ENCODE data around the gene MTNR1A.

The MTNR1A gene

DNA sequence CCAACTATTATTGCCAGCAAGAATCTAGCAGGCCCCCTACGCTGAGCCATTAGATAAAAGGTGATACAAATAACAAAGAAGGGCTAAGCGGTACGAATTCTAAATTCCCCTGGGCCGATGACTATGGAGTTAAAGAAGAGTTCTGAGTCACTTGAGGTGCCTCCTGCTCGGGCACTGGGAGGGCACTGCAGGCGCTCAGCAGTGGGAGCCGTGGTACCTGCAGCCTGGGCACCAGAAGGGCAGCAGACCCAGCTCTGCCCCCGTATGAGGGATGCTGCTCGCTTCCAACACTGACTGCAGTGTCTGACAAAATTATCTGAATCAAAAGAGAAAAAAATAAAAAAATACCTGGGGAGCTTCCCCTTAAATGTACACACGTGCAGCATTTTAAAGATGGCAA is 44.1 kb upstream of the MTNR1A start:
- H2AFZ ChIP-seq (ENCODE audit: low read depth, low read length) = no peak overlapping the region
- no peaks in the 10 kb centered on the region for H3K27me3 ChIP-seq (ENCODE audit: insufficient read depth, low read length, poor library complexity)
- DNase-seq = no peak
- H3K4me3 ChIP-seq (ENCODE audit: low read depth in 1 of 2, low read length in 2 of 2) = no peak overlapping the region
- no peak overlapping the region for H3K4me2 ChIP-seq (ENCODE audit: insufficient read depth, low read length)
- H4K20me1 ChIP-seq (ENCODE audit: insufficient read depth, low read length) = no peaks in the 10 kb centered on the region
- no peak overlapping the region for H3K9ac ChIP-seq (ENCODE audit: low read depth, low read length)
- no peaks in the 10 kb centered on the region for H3K36me3 ChIP-seq (ENCODE audit: insufficient read depth, low read length)
- no peaks in the 10 kb centered on the region for H3K9me3 ChIP-seq (ENCODE audit: insufficient read depth, low read length, severe bottlenecking)
- TF ChIP-seq EZH2 (IDR thresholded peaks at IDR 0.05; ENCODE audit: borderline replicate concordance, low read depth, low read length, severe bottlenecking) = no peak
- TF ChIP-seq, protein P1, sequence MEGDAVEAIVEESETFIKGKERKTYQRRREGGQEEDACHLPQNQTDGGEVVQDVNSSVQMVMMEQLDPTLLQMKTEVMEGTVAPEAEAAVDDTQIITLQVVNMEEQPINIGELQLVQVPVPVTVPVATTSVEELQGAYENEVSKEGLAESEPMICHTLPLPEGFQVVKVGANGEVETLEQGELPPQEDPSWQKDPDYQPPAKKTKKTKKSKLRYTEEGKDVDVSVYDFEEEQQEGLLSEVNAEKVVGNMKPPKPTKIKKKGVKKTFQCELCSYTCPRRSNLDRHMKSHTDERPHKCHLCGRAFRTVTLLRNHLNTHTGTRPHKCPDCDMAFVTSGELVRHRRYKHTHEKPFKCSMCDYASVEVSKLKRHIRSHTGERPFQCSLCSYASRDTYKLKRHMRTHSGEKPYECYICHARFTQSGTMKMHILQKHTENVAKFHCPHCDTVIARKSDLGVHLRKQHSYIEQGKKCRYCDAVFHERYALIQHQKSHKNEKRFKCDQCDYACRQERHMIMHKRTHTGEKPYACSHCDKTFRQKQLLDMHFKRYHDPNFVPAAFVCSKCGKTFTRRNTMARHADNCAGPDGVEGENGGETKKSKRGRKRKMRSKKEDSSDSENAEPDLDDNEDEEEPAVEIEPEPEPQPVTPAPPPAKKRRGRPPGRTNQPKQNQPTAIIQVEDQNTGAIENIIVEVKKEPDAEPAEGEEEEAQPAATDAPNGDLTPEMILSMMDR (IDR thresholded peaks at IDR 0.05; ENCODE audit: borderline replicate concordance, extremely low read depth, low read length, poor library complexity, severe bottlenecking) = no peak
- H3K79me2 ChIP-seq (ENCODE audit: insufficient read depth, low read length) = no peaks in the 10 kb centered on the region
- no peak for ATAC-seq (ENCODE audit: insufficient read depth, low read depth)
- H3K27ac ChIP-seq (ENCODE audit: low read length) = no peak overlapping the region
- H3K4me1 ChIP-seq (ENCODE audit: insufficient read depth, low read length) = no peaks in the 10 kb centered on the region

DNA sequence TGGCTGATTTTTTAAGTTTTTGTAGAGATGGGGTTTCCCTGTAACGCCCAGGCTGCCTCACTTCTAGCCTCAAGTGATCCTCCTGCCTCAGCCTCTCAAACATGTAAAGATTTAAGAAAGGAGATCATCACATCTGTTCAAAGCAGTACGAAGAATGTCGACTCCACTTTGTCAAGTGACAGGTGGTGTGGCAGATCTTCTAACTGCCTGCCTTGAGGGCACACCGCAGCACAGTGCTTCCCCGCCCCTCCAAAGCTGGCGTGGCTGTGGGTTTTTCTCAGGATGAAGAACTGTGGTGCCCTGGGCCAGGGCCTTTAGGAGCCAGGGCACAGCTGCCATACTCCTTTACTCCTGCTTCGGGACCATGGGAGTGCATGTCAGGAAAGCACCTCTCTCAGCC is 43.3 kb upstream of the MTNR1A start:
- no peak overlapping the region for H2AFZ ChIP-seq (ENCODE audit: low read depth, low read length)
- ATAC-seq (ENCODE audit: insufficient read depth, low read depth) (peak; percentile 44; the same call in 1 of the 3 replicates), DNase-seq (peak; percentile 19)
- H3K4me1 ChIP-seq (ENCODE audit: insufficient read depth, low read length) = no peaks in the 10 kb centered on the region
- no peak overlapping the region for H3K27ac ChIP-seq (ENCODE audit: low read length)
- no peak overlapping the region for H3K4me3 ChIP-seq (ENCODE audit: low read depth in 1 of 2, low read length in 2 of 2)
- no peaks in the 10 kb centered on the region for H3K79me2 ChIP-seq (ENCODE audit: insufficient read depth, low read length)
- no peaks in the 10 kb centered on the region for H3K27me3 ChIP-seq (ENCODE audit: insufficient read depth, low read length, poor library complexity)
- no peaks in the 10 kb centered on the region for H3K9me3 ChIP-seq (ENCODE audit: insufficient read depth, low read length, severe bottlenecking)
- H4K20me1 ChIP-seq (ENCODE audit: insufficient read depth, low read length) = no peaks in the 10 kb centered on the region
- no peaks in the 10 kb centered on the region for H3K36me3 ChIP-seq (ENCODE audit: insufficient read depth, low read length)
- H3K9ac ChIP-seq (ENCODE audit: low read depth, low read length) = no peak overlapping the region
- TF ChIP-seq, protein P1 (IDR thresholded peaks at IDR 0.05; ENCODE audit: borderline replicate concordance, extremely low read depth, low read length, poor library complexity, severe bottlenecking) = no peak
- no peak for TF ChIP-seq EZH2 (IDR thresholded peaks at IDR 0.05; ENCODE audit: borderline replicate concordance, low read depth, low read length, severe bottlenecking)
- H3K4me2 ChIP-seq (ENCODE audit: insufficient read depth, low read length) = no peak overlapping the region

- H3K27ac ChIP-seq (ENCODE audit: low read length) = no peak overlapping the region
- no peaks in the 10 kb centered on the region for H3K79me2 ChIP-seq (ENCODE audit: insufficient read depth, low read length)
- no peaks in the 10 kb centered on the region for H3K4me1 ChIP-seq (ENCODE audit: insufficient read depth, low read length)
- no peaks in the 10 kb centered on the region for H3K27me3 ChIP-seq (ENCODE audit: insufficient read depth, low read length, poor library complexity)
- H3K4me2 ChIP-seq (ENCODE audit: insufficient read depth, low read length) = no peak overlapping the region
- no peak overlapping the region for H3K9ac ChIP-seq (ENCODE audit: low read depth, low read length)
- DNase-seq = no peak
- H3K36me3 ChIP-seq (ENCODE audit: insufficient read depth, low read length) = no peaks in the 10 kb centered on the region
- H3K4me3 ChIP-seq (ENCODE audit: low read depth in 1 of 2, low read length in 2 of 2) = no peak overlapping the region
- no peaks in the 10 kb centered on the region for H3K9me3 ChIP-seq (ENCODE audit: insufficient read depth, low read length, severe bottlenecking)
- no peaks in the 10 kb centered on the region for H4K20me1 ChIP-seq (ENCODE audit: insufficient read depth, low read length)
- no peak overlapping the region for H2AFZ ChIP-seq (ENCODE audit: low read depth, low read length)
- TF ChIP-seq EZH2 (IDR thresholded peaks at IDR 0.05; ENCODE audit: borderline replicate concordance, low read depth, low read length, severe bottlenecking) = no peak
- TF ChIP-seq, protein P1 (IDR thresholded peaks at IDR 0.05; ENCODE audit: borderline replicate concordance, extremely low read depth, low read length, poor library complexity, severe bottlenecking) = no peak
- ATAC-seq (ENCODE audit: insufficient read depth, low read depth) = no peak
These were observed 41.6 kb upstream of the MTNR1A start for GRCh38 chr4:186596850-186597390.

GRCh38 chr4:186596346-186596745 is 41.0 kb upstream of the MTNR1A start:
- Histone ChIP-seq H3K36me3 (ENCODE audit: insufficient read depth, low read length) (no peaks in the 10 kb centered on the region), H3K27ac (ENCODE audit: low read length) (no peak overlapping the region), H4K20me1 (ENCODE audit: insufficient read depth, low read length) (no peaks in the 10 kb centered on the region), H2AFZ (ENCODE audit: low read depth, low read length) (no peak overlapping the region), H3K9me3 (ENCODE audit: insufficient read depth, low read length, severe bottlenecking) (no peaks in the 10 kb centered on the region), H3K4me3 (ENCODE audit: low read depth in 1 of 2, low read length in 2 of 2) (no peak overlapping the region), H3K79me2 (ENCODE audit: insufficient read depth, low read length) (no peaks in the 10 kb centered on the region), H3K9ac (ENCODE audit: low read depth, low read length) (no peak overlapping the region), H3K27me3 (ENCODE audit: insufficient read depth, low read length, poor library complexity) (no peaks in the 10 kb centered on the region), H3K4me1 (ENCODE audit: insufficient read depth, low read length) (no peaks in the 10 kb centered on the region), H3K4me2 (ENCODE audit: insufficient read depth, low read length) (no peak overlapping the region)
- no peak for TF ChIP-seq EZH2 (IDR thresholded peaks at IDR 0.05; ENCODE audit: borderline replicate concordance, low read depth, low read length, severe bottlenecking)
- TF ChIP-seq, protein P1 (IDR thresholded peaks at IDR 0.05; ENCODE audit: borderline replicate concordance, extremely low read depth, low read length, poor library complexity, severe bottlenecking) = no peak
- no peak for DNase-seq
- ATAC-seq (ENCODE audit: insufficient read depth, low read depth) = no peak
